ENCODE measurements around the gene TMPRSS6. TPM values are rescaled to one million over a fixed set of nuclear protein-coding genes. Genes with fewer than 3 reads are reported as not detected.
A peak's percentile ranks its signal among the peaks of the same experiment; 100 is the strongest.

Gene TMPRSS6
- total and polyA plus RNA-seq, 2 of the 13 experiments (the other 11 are each of a cell fraction or from before 2014, with no cell fraction given), result 4.2 to 4.8 TPM

DNA sequence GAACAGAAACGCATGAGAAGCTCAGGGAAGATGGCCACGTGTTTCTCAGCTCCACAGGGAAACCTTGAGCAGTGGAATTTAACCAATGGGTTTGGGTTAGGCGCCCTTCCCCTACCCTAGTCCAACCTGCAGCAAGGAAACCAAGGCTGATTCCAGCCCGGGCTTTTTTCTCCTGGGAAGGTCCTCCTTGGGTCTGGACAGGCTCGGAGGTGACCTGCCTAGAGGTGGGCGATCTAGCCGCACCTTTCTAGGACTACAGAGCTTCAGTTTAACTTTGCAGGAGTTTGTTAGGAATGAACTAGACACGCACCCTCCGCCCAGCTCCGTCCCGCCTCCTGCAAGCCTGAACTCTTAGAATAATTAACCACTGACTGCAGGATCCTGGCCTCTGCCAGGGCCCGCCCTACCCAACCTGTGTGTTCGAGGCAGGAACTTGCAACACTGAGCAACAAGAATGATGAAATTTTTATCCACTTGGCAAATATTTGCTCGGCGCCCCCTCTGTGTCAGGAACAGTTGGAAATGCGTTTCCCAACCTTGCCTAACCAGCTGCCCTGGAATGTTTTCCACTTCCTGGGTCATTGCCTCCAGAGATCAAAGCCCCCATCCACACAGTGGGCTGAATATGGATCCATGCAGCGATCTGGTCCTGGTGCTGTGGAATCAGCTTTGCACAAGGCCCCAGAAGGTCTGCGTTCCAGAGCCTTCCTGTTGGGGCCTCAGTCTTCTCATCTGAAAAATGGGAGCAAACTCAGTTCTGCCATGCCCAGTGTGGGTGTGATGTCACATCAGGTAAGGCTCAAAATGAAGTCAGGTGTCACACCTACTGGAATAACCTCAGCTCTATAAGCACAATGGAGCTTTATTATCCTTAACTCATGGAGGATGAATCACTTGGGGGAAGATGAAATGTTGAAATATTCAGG is 76.7 kb downstream of the TMPRSS6 start (continued):
- TF ChIP-seq, protein P1, sequence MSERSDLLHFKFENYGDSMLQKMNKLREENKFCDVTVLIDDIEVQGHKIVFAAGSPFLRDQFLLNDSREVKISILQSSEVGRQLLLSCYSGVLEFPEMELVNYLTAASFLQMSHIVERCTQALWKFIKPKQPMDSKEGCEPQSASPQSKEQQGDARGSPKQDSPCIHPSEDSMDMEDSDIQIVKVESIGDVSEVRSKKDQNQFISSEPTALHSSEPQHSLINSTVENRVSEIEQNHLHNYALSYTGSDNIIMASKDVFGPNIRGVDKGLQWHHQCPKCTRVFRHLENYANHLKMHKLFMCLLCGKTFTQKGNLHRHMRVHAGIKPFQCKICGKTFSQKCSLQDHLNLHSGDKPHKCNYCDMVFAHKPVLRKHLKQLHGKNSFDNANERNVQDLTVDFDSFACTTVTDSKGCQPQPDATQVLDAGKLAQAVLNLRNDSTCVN (CRISPR knock-in tag; IDR thresholded peaks at IDR 0.05; ENCODE audit: borderline replicate concordance), result peak; percentile 99
- TF ChIP-seq MTF2 (CRISPR knock-in tag; IDR thresholded peaks at IDR 0.05; ENCODE audit: borderline replicate concordance), result no peak
- no peak; the same call in 1 of the 2 replicates for TF ChIP-seq ZNF33A (CRISPR knock-in tag; IDR thresholded peaks at IDR 0.05; ENCODE audit: borderline replicate concordance)
- TF ChIP-seq, protein P2, sequence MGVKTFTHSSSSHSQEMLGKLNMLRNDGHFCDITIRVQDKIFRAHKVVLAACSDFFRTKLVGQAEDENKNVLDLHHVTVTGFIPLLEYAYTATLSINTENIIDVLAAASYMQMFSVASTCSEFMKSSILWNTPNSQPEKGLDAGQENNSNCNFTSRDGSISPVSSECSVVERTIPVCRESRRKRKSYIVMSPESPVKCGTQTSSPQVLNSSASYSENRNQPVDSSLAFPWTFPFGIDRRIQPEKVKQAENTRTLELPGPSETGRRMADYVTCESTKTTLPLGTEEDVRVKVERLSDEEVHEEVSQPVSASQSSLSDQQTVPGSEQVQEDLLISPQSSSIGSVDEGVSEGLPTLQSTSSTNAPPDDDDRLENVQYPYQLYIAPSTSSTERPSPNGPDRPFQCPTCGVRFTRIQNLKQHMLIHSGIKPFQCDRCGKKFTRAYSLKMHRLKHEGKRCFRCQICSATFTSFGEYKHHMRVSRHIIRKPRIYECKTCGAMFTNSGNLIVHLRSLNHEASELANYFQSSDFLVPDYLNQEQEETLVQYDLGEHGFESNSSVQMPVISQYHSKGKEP (CRISPR knock-in tag; IDR thresholded peaks at IDR 0.05), result no peak
- TF ChIP-seq ZNF776 (CRISPR knock-in tag; IDR thresholded peaks at IDR 0.05), result no peak
- TF ChIP-seq, protein P3, sequence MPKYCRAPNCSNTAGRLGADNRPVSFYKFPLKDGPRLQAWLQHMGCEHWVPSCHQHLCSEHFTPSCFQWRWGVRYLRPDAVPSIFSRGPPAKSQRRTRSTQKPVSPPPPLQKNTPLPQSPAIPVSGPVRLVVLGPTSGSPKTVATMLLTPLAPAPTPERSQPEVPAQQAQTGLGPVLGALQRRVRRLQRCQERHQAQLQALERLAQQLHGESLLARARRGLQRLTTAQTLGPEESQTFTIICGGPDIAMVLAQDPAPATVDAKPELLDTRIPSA (CRISPR knock-in tag; IDR thresholded peaks at IDR 0.05; ENCODE audit: borderline replicate concordance), result no peak
- no peak for TF ChIP-seq ZSCAN12 (CRISPR knock-in tag; IDR thresholded peaks at IDR 0.05)
- TF ChIP-seq RXRA (CRISPR knock-in tag; IDR thresholded peaks at IDR 0.05), result peak; percentile 99
- TF ChIP-seq NCOR1 (IDR thresholded peaks at IDR 0.05; ENCODE audit: borderline replicate concordance, low read length), result peak; percentile 98
- peak; percentile 66; the same call in 1 of the 2 replicates for TF ChIP-seq NKX3-1 (CRISPR knock-in tag; IDR thresholded peaks at IDR 0.05)
- no peak for TF ChIP-seq ZNF234 (CRISPR knock-in tag; conservative IDR thresholded peaks at IDR 0.05)
- TF ChIP-seq MAFG (CRISPR knock-in tag; IDR thresholded peaks at IDR 0.05), result no peak
- TF ChIP-seq TP53 (CRISPR knock-in tag; conservative IDR thresholded peaks at IDR 0.05), result peak; percentile 19; the same call in 1 of the 2 replicates
- 0 out of 2 replicates have a peak, but pooled peaks have one; percentile 66 for TF ChIP-seq MBNL3 (CRISPR knock-in tag; conservative IDR thresholded peaks at IDR 0.05)
- no peak for TF ChIP-seq RFX1 (IDR thresholded peaks at IDR 0.05)
- no peak for TF ChIP-seq MAF1 (CRISPR knock-in tag; IDR thresholded peaks at IDR 0.05; ENCODE audit: borderline replicate concordance)
- peak; percentile 100 for TF ChIP-seq ZMYM3 (CRISPR knock-in tag; IDR thresholded peaks at IDR 0.05)
- peak; percentile 87 for TF ChIP-seq BORCS8-MEF2B (CRISPR knock-in tag; IDR thresholded peaks at IDR 0.05)
- peak; percentile 100 for TF ChIP-seq ZMYM2 (CRISPR knock-in tag; IDR thresholded peaks at IDR 0.05)
- peak; percentile 97 for TF ChIP-seq ZNF605 (CRISPR knock-in tag; IDR thresholded peaks at IDR 0.05)
- TF ChIP-seq, protein P4, sequence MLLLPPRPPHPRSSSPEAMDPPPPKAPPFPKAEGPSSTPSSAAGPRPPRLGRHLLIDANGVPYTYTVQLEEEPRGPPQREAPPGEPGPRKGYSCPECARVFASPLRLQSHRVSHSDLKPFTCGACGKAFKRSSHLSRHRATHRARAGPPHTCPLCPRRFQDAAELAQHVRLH (CRISPR knock-in tag; IDR thresholded peaks at IDR 0.05; ENCODE audit: borderline replicate concordance, low read depth), result no peak; the same call in 1 of the 2 replicates
- peak; percentile 50 for TF ChIP-seq MBD4 (IDR thresholded peaks at IDR 0.05; ENCODE audit: borderline replicate concordance, low read length)
- TF ChIP-seq, protein P5, sequence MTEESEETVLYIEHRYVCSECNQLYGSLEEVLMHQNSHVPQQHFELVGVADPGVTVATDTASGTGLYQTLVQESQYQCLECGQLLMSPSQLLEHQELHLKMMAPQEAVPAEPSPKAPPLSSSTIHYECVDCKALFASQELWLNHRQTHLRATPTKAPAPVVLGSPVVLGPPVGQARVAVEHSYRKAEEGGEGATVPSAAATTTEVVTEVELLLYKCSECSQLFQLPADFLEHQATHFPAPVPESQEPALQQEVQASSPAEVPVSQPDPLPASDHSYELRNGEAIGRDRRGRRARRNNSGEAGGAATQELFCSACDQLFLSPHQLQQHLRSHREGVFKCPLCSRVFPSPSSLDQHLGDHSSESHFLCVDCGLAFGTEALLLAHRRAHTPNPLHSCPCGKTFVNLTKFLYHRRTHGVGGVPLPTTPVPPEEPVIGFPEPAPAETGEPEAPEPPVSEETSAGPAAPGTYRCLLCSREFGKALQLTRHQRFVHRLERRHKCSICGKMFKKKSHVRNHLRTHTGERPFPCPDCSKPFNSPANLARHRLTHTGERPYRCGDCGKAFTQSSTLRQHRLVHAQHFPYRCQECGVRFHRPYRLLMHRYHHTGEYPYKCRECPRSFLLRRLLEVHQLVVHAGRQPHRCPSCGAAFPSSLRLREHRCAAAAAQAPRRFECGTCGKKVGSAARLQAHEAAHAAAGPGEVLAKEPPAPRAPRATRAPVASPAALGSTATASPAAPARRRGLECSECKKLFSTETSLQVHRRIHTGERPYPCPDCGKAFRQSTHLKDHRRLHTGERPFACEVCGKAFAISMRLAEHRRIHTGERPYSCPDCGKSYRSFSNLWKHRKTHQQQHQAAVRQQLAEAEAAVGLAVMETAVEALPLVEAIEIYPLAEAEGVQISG (CRISPR knock-in tag; IDR thresholded peaks at IDR 0.05), result peak; percentile 90; the same call in 1 of the 2 replicates
- peak; percentile 94 for TF ChIP-seq ZNF747 (CRISPR knock-in tag; IDR thresholded peaks at IDR 0.05; ENCODE audit: borderline replicate concordance)
